GM23248 (cell line): Measurements from ENCODE around the gene PDE12.

ENCODE experiments used
- EZH2 ChIP-seq: fragments of 200-600 bp; sonication (generic); IDR thresholded peaks from 2 replicates; pipeline ENCODE4 v1.6.1; 2018; ENCODE audit warnings: antibody characterized with exemption, mild to moderate bottlenecking; ENCODE audit not compliant: insufficient read depth, poor library complexity, severe bottlenecking
- EZH2phosphoT487 ChIP-seq: fragments of 200-600 bp; sonication (generic); IDR thresholded peaks from 2 replicates; pipeline ENCODE4 v1.6.1; 2018; ENCODE audit warnings: antibody characterized with exemption, moderate library complexity, mild to moderate bottlenecking, low read depth; ENCODE audit not compliant: insufficient read depth

GRCh38 chr3:57594144-57594543 lies 38.1 kb downstream of the PDE12 start:
- no peak for TF ChIP-seq EZH2
- no peak for TF ChIP-seq EZH2phosphoT487
